SJCRH30 (cell line): Measurements from ENCODE around the gene ANKRD37. TPM values are rescaled to one million over a fixed set of nuclear protein-coding genes. Genes with fewer than 3 reads are reported as not detected.

ENCODE experiments used
- DNase-seq, 2 experiments: peaks; one replicate each; pipeline ENCODE4 v3.0.0-alpha.2; 2015 to 2020
- H3K27ac ChIP-seq: fragments of 250-450 bp; sonication (Bioruptor Pico); 2 replicates; pipeline ENCODE4 v1.5.1; 2020; ENCODE audit warnings: mild to moderate bottlenecking, moderate library complexity
- H3K27me3 ChIP-seq: fragments of 250-450 bp; sonication (Bioruptor Pico); 2 replicates; pipeline ENCODE4 v1.5.1; 2020; ENCODE audit warnings: mild to moderate bottlenecking, moderate library complexity
- H3K36me3 ChIP-seq: fragments of 250-450 bp; sonication (Bioruptor Pico); 2 replicates; pipeline ENCODE4 v1.5.1; 2020; ENCODE audit warnings: mild to moderate bottlenecking, moderate library complexity
- H3K4me1 ChIP-seq: fragments of 250-450 bp; sonication (Bioruptor Pico); 2 replicates; pipeline ENCODE4 v1.5.1; 2020; ENCODE audit warnings: mild to moderate bottlenecking, moderate library complexity
- H3K4me3 ChIP-seq: fragments of 250-450 bp; sonication (Bioruptor Pico); 2 replicates; pipeline ENCODE4 v1.5.1; 2020; ENCODE audit warnings: mild to moderate bottlenecking, moderate library complexity
- H3K9me3 ChIP-seq: fragments of 250-450 bp; sonication (Bioruptor Pico); replicated peaks from 2 replicates; pipeline ENCODE4 v1.5.1; 2020; ENCODE audit warnings: mild to moderate bottlenecking, moderate library complexity
- total RNA-seq: library from RNA; depleted of rRNA; stranded (reverse); fragments of >200 nt; shearing (Covaris generic); gene quantifications from 2 replicates; pipeline ENCODE4 v1.2.3, GENCODE V29; 2014

The ANKRD37 gene
- total RNA-seq, 1 experiment from 2014 or later: 4.1 TPM

DNA sequence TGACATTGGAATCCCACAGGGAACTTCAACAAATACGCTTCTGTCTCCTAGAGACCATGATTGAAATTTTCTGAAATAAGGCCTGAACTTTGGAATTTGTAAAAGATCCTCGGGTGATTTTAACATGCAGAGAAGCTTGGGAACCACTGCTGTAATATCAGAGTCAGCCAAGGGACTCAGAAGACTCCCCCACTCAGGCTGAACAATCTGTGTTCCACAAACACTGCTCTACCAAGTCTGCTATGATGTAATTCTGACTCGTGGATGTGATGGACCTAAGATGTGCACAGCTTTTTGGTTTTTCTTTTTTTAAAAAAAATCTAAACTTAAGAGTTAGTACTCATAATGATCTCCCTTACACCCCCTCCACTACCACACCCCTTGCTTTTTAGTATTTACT lies 26.9 kb upstream of the ANKRD37 start:
- Histone ChIP-seq H3K4me1 (no peaks in the 10 kb centered on the region), H3K27ac (no peak overlapping the region), H3K9me3 (no peaks in the 10 kb centered on the region), H3K27me3 (no peaks in the 10 kb centered on the region), H3K36me3 (no peaks in the 10 kb centered on the region), H3K4me3 (no peak overlapping the region)
- DNase-seq: no peak

DNA sequence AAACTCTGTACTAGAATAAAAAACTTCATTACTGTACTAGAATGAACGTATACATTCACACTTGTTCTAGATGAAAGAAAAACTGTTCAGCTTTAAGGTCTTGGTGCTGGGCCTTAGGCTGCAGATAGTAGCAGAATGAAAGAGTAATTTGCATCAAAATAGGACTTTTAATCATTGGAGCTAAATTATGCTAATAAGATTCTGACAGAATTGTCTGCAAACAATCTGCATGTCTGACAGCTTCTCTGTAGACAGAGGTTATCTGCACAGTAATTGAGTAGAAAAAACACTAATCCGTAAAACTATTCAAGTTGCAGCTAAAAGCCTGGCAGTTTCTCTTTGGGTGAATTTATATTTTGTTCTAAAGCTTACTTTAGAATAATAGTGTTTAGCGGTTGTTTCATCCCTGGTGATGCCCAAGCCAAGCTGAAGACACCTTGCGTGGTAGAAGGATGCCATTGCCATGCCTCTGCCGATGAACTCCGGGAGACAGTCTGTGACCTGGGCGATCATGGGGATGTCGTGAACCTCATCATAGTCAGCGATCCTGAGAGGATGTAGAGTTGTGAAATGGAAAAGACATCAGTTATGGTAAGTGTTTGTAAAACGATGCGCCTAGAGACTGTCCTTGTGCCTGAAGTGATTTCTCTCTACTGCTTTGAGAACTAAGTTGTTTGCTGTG lies 26.2 kb upstream of the ANKRD37 start:
- DNase-seq: no peak
- Histone ChIP-seq H3K27me3 (no peaks in the 10 kb centered on the region), H3K4me3 (no peak overlapping the region), H3K36me3 (no peaks in the 10 kb centered on the region), H3K27ac (no peak overlapping the region), H3K9me3 (no peaks in the 10 kb centered on the region), H3K4me1 (no peaks in the 10 kb centered on the region)

- H3K27me3 ChIP-seq: no peaks in the 10 kb centered on the region
- H3K36me3 ChIP-seq: no peaks in the 10 kb centered on the region
- no peaks in the 10 kb centered on the region for H3K4me1 ChIP-seq
- H3K27ac ChIP-seq: no peak overlapping the region
- no peak for DNase-seq
- H3K4me3 ChIP-seq: no peak overlapping the region
- H3K9me3 ChIP-seq: no peaks in the 10 kb centered on the region
Measured at GRCh38 chr4:185371702-185372101, 24.9 kb upstream of the ANKRD37 start.

DNA sequence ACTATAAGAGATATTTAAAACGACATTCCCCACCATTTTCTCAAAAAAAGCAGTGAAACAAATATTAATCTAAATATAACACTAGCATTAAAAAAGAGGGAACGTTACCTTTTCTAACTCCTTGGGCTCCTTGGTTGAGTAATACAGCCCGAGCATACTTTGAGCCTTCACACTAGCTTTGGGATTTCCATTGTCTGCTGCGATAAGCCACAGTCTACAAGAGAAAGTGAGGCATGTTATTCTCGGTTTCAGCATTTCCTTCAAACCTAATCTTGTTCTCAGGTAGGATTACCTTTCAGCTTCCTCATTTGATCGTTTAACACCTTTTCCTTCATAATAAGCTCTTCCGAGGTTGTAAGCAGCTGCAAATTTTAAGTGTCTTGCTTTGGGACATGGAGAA lies 22.6 kb upstream of the ANKRD37 start:
- Histone ChIP-seq H3K9me3 (no peaks in the 10 kb centered on the region), H3K4me1 (no peaks in the 10 kb centered on the region), H3K27ac (no peak overlapping the region), H3K27me3 (no peaks in the 10 kb centered on the region), H3K4me3 (no peak overlapping the region), H3K36me3 (no peaks in the 10 kb centered on the region)
- DNase-seq: no peak

GRCh38 chr4:185374573-185374972 lies 22.1 kb upstream of the ANKRD37 start:
- H3K27ac ChIP-seq: no peak overlapping the region
- no peaks in the 10 kb centered on the region for H3K27me3 ChIP-seq
- H3K4me1 ChIP-seq: no peaks in the 10 kb centered on the region
- no peaks in the 10 kb centered on the region for H3K9me3 ChIP-seq
- no peak overlapping the region for H3K4me3 ChIP-seq
- no peaks in the 10 kb centered on the region for H3K36me3 ChIP-seq
- no peak for DNase-seq

DNA sequence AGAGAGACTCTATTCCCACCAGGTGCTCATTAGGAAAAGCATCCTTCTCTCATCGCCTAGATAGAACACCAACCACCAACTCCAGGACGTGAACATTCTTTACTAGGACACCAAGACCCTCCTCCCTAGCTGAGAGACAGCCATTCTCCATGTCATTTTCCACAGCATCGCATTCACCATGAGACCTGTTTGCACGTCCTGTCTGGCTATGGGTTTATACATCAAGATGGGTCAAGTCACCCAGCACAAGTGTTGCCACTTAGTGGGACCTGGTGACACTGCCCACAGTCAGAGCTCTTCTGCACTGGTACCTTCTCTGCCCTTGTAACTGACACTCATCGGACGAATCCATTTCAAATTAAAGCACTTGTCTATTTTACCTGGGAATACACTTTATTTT lies 18.4 kb upstream of the ANKRD37 start:
- no peak overlapping the region for H3K27ac ChIP-seq
- DNase-seq: no peak
- no peaks in the 10 kb centered on the region for H3K9me3 ChIP-seq
- H3K4me1 ChIP-seq: no peaks in the 10 kb centered on the region
- H3K4me3 ChIP-seq: no peak overlapping the region
- no peaks in the 10 kb centered on the region for H3K36me3 ChIP-seq
- H3K27me3 ChIP-seq: no peaks in the 10 kb centered on the region

- no peaks in the 10 kb centered on the region for H3K27me3 ChIP-seq
- H3K27ac ChIP-seq: no peak overlapping the region
- no peaks in the 10 kb centered on the region for H3K9me3 ChIP-seq
- H3K36me3 ChIP-seq: no peaks in the 10 kb centered on the region
- DNase-seq: no peak
- H3K4me3 ChIP-seq: no peak overlapping the region
- H3K4me1 ChIP-seq: no peaks in the 10 kb centered on the region
Measured at GRCh38 chr4:185379326-185380295, 17.0 kb upstream of the ANKRD37 start.

- Histone ChIP-seq H3K4me3 (no peak overlapping the region), H3K9me3 (no peaks in the 10 kb centered on the region), H3K27me3 (no peaks in the 10 kb centered on the region), H3K27ac (no peak overlapping the region), H3K36me3 (no peaks in the 10 kb centered on the region), H3K4me1 (no peaks in the 10 kb centered on the region)
- DNase-seq: no peak
Measured at GRCh38 chr4:185380320-185380719, 16.3 kb upstream of the ANKRD37 start.

DNA sequence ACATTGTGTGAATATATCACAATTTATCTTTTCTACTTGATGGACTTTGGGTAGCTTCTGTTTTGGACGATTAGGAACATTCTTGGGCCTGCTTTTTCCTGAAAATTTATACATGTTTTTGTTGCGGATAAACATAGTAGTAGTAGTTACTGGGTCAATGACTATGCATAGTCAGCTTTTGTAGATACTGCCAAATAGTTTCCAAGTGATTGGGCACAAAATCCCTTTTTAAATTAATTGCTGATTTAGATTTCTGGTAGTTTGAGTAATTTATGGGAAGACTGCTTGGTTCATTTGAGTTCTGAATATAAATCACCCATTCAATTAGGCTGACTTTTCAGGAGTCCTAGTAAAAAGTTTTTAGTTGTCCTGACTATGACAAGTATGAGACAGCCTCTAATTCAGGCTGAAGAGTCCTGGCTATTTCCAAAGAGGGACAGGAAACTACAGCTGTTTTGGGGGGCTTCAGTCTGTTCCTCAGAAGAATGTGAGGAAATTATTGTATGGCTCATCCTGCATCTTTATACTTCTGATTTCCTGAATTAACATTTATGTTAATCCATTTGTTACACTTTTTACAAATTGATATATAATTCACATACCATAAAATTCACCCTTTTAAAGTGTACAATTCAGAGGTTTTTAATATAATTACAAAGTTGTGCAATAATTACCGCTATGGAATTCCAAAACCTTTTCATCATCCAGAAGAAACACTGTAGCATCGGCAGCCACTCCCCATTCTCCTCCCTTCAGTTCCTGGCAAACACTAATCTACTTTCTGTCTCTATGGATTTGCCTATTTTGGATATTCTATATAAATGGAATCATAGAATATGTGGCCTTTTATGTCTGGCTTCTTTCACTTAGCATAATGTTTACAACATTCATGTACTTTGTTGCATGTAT lies 15.1 kb upstream of the ANKRD37 start:
- Histone ChIP-seq H3K4me1 (no peaks in the 10 kb centered on the region), H3K4me3 (no peak overlapping the region), H3K27me3 (no peaks in the 10 kb centered on the region), H3K27ac (no peak overlapping the region), H3K36me3 (no peaks in the 10 kb centered on the region), H3K9me3 (no peaks in the 10 kb centered on the region)
- DNase-seq: no peak

DNA sequence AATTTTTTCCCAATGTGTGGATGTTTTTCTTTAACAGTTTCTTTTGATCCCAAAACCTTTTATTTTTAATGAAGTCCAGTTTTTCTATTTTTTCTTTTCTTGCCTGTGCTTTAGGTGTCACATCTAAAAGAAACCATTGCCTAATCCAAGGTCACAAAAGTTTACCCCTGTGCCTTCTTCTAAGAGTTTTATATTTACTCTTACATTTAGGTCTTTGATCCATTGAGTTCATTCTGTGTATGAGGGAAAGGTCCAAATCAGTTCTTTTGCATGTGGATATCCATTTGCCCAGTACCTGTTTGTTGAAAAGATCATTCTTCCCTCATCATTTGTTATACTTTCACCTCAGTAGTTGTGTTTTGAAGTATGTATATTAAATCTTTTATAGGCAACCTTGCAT lies 13.9 kb upstream of the ANKRD37 start:
- H3K27me3 ChIP-seq: no peaks in the 10 kb centered on the region
- no peaks in the 10 kb centered on the region for H3K9me3 ChIP-seq
- no peak overlapping the region for H3K4me3 ChIP-seq
- no peaks in the 10 kb centered on the region for H3K36me3 ChIP-seq
- no peak for DNase-seq
- H3K4me1 ChIP-seq: no peaks in the 10 kb centered on the region
- H3K27ac ChIP-seq: no peak overlapping the region

DNA sequence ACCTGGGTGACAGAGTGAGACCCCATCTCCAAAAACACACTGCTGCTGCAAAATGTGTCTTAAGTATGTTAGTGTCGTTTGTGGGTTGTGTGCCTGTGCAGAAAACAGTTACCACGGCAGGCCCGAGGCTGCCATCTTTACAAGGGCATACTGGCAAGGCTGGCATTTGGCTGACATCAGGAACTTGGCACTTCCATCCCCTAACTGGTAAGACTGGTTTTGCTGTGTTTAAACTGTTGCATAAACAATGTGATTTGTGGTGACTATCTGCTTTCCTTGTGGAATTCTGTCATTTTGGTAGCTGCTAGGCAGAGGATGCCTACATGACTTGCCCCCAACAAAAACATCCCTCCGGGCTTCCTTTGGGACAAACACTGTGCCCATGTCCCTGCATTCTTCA lies 13.2 kb upstream of the ANKRD37 start:
- Histone ChIP-seq H3K36me3 (no peaks in the 10 kb centered on the region), H3K4me1 (no peaks in the 10 kb centered on the region), H3K27ac (no peak overlapping the region), H3K4me3 (no peak overlapping the region), H3K9me3 (no peaks in the 10 kb centered on the region), H3K27me3 (no peaks in the 10 kb centered on the region)
- DNase-seq: no peak

GRCh38 chr4:185384061-185384460 lies 12.6 kb upstream of the ANKRD37 start:
- H3K9me3 ChIP-seq: no peaks in the 10 kb centered on the region
- no peak overlapping the region for H3K4me3 ChIP-seq
- no peaks in the 10 kb centered on the region for H3K36me3 ChIP-seq
- no peaks in the 10 kb centered on the region for H3K4me1 ChIP-seq
- DNase-seq: no peak
- no peaks in the 10 kb centered on the region for H3K27me3 ChIP-seq
- no peak overlapping the region for H3K27ac ChIP-seq

DNA sequence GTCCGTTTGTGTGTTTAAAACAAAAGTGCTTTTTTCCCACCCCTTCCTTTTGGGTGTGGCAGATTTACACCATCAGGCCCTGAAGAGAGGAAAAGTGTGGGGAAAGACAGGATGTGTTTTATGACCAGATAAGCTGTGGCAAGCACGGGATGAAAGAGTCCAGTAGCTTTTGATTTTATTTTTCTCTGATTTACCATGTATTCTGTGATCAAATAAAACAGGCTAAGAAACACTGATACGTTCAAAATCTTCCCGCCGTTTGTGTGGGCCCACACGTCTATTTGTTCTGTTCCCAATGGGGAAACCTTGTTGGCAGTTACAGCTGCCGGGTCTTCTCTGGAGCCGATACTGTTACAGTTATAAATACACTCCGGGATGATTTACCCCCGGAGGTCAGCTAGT lies 11.7 kb upstream of the ANKRD37 start:
- H3K27ac ChIP-seq: no peak overlapping the region
- DNase-seq: peak in 1 of 2 experiments; percentile 26
- no peaks in the 10 kb centered on the region for H3K9me3 ChIP-seq
- no peaks in the 10 kb centered on the region for H3K4me1 ChIP-seq
- no peak overlapping the region; the same call in 1 of the 2 replicates for H3K4me3 ChIP-seq
- no peaks in the 10 kb centered on the region for H3K27me3 ChIP-seq
- H3K36me3 ChIP-seq: no peaks in the 10 kb centered on the region

- H3K4me1 ChIP-seq: no peaks in the 10 kb centered on the region
- H3K4me3 ChIP-seq: no peak overlapping the region
- H3K27me3 ChIP-seq: no peaks in the 10 kb centered on the region
- no peaks in the 10 kb centered on the region for H3K36me3 ChIP-seq
- no peak for DNase-seq
- no peak overlapping the region for H3K27ac ChIP-seq
- H3K9me3 ChIP-seq: no peaks in the 10 kb centered on the region
Measured at GRCh38 chr4:185387957-185388356, 8.7 kb upstream of the ANKRD37 start.

GRCh38 chr4:185390941-185391340 lies 5.7 kb upstream of the ANKRD37 start:
- H3K4me3 ChIP-seq: no peak overlapping the region
- no peaks in the 10 kb centered on the region for H3K9me3 ChIP-seq
- no peaks in the 10 kb centered on the region for H3K4me1 ChIP-seq
- DNase-seq: no peak
- no peaks in the 10 kb centered on the region for H3K36me3 ChIP-seq
- H3K27me3 ChIP-seq: no peaks in the 10 kb centered on the region
- H3K27ac ChIP-seq: no peak overlapping the region
